Ovary (tissue), 9 donors: ENCODE data around the gene GCK. TPM values are rescaled to one million over a fixed set of nuclear protein-coding genes. Genes with fewer than 3 reads are reported as not detected.

Experiments used
- DNase-seq, 5 donors: peaks; one replicate each; pipeline ENCODE4 v3.0.0-alpha.2; 2019 to 2020
- H3K27ac ChIP-seq, 2 donors: fragments of 200-600 bp; one replicate each; pipeline versions ENCODE4 v1.5.1 to v1.8.0; 2019 to 2022
- H3K27me3 ChIP-seq: fragments of 200-600 bp; one replicate; pipeline ENCODE4 v1.8.0; 2022
- H3K36me3 ChIP-seq: fragments of 200-600 bp; sonication (generic); one replicate; pipeline ENCODE4 v1.5.1; 2019
- H3K4me1 ChIP-seq: one replicate; pipeline ENCODE4 v1.8.1; 2013; ENCODE audit warnings: mild to moderate bottlenecking, moderate library complexity; ENCODE audit not compliant: insufficient read depth
- H3K4me3 ChIP-seq: fragments of 200-600 bp; sonication (generic); one replicate; pipeline ENCODE4 v1.5.1; 2017
- H3K9me3 ChIP-seq, 2 donors: fragments of 200-600 bp in 1 of 2; sonication (generic) in 1 of 2; one replicate each; pipeline versions ENCODE4 v1.5.1 to v1.8.1; 2013 to 2019; ENCODE audit warnings: mild to moderate bottlenecking in 1 of 2, moderate library complexity in 1 of 2
- EP300 ChIP-seq: sonication (generic); formaldehyde crosslinking; IDR thresholded peaks from one replicate; pipeline ENCODE4 v1.6.1; 2017; ENCODE audit warnings: antibody characterized with exemption
- POLR2A ChIP-seq: fragments of 450-650 bp; IDR thresholded peaks from one replicate; pipeline ENCODE4 v1.6.1; 2017; ENCODE audit warnings: antibody characterized with exemption, mild to moderate bottlenecking, moderate library complexity
- WGBS, 3 donors: extraction: QIAGEN DNeasy Blood & Tissue Kit in 1 of 3; methylation state at CpG; one replicate each; pipeline versions ENCODE4 v1.1.5 to v1.1.7; 2013 to 2017; 5-methylcytosine and 5-hydroxymethylcytosine counted together
- intact Hi-C, 4 donors: fragments of 100-400 bp; cut with DNase I; formaldehyde crosslinking; loops; one replicate each; pipeline versions ENCODE4 v1.11.0 to v1.15.1; 2022 to 2023
- polyA plus RNA-seq, 2 donors: library from polyadenylated mRNA; stranded (reverse); fragments of 200-250 nt in 1 of 2; fragments of 350-450 nt in 1 of 2; fragmentation: Illumina TruSeq in 1 of 2; extraction: RNeasy Lipid Tissue Mini Kit (QIAGEN cat#74804) in 1 of 2; gene quantifications; one replicate each; pipeline ENCODE4 v1.2.3, GENCODE V29; 2013 to 2014
- total RNA-seq, 7 donors: library from RNA; depleted of rRNA in 2 of 7; stranded (reverse); fragments of >200 nt in 2 of 7; fragmentation: NEBNext Ultra II Directional in 3 of 7; extraction: Animal tissue kit (Norgen Biotek cat#: 25700) in 3 of 7; gene quantifications; one replicate each; pipeline versions ENCODE4 v1.1.0 to v1.2.4, GENCODE V29; 2016 to 2023
- TF ChIP-seq, protein P1 (sequence below), 3 donors: fragments of 450-650 bp in 2 of 3; fragments of 200-600 bp in 1 of 3; IDR thresholded peaks; one replicate each; pipeline versions ENCODE4 v1.5.1 to v1.8.0; 2016 to 2022; ENCODE audit warnings: antibody characterized with exemption in 3 of 3, mild to moderate bottlenecking in 1 of 3
- donor health status: DM: no; HTN: no; CAD: no; lungs with moderate emphysema.
- donor health status: DM: no; HTN: no; CAD: no.
- donor health status: Bipolar disorder and iron deficiency.
- donor health status: DM: yes; HTN: yes; CAD: no.
- donor health status: DM: no; HTN: no; CAD: no.
- donor health status: DM: yes; HTN: yes; CAD: no.

GCK gene
- total and polyA plus RNA-seq, 9 donors: 0.48 to 2.9 (median 1.3) TPM

DNA sequence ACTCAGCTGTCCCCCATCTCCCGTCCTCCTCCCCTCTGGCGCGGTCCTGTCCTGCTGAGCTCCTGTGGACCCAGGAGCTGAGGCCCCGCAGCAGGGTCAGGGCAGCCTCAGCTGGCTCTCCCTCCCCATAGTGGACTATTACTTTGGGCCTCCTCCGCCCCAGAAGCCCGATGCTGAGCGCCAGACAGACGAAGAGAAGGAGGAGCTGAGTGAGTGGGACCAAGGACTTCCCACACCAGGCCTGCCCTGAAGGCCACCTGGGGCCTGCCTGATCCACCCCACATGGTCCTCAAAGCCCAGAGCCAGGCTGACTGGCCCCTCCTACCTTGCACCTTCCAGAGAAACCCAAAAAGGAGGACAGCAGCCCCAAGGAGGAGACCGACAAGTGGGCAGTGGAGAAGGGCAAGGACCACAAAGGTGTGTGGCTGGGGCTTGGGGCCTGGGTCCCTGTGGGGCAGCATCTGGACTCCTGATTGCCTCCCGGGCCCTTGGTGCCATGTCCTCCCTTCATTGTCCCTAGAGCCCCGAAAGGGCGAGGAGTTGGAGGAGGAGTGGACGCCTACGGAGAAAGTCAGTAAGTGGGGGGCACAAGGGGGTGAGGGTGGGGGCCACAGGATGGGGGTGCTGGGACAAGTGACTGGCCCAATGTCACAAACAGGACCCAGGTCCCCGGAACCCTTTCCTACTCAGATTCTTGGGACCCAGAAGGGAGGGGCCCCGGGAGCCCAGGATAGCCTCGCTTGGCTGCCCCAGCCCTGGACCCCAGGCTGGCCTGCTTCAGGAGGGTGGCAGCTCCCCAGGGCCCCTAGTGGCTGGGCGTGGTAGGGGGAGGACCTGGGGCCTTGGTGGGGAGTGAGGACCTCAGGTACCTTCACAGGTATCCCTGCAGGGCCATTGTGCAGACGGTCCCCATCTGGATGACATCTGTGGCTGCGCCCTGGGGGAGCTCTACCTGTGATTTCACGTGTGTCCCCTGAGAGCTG lies 80.2 kb downstream of the GCK start:
- H3K36me3 ChIP-seq: no peaks in the 10 kb centered on the region
- no peak for DNase-seq
- peaks cover 16% of the 10 kb centered on the region for H3K4me1 ChIP-seq
- no peaks in the 10 kb centered on the region for H3K9me3 ChIP-seq
- H3K27ac ChIP-seq: no peak overlapping the region
- no peaks in the 10 kb centered on the region for H3K27me3 ChIP-seq
- intact Hi-C loops: loop anchor here in 1 of 4 donors (5.0 kb wide), 1 partner anchor 37 kb away; no protein-coding TSS in a partner anchor
- 77% methylated on average over 21 of the region's 21 CpGs for WGBS, 3 donors
- TF ChIP-seq, protein P1, sequence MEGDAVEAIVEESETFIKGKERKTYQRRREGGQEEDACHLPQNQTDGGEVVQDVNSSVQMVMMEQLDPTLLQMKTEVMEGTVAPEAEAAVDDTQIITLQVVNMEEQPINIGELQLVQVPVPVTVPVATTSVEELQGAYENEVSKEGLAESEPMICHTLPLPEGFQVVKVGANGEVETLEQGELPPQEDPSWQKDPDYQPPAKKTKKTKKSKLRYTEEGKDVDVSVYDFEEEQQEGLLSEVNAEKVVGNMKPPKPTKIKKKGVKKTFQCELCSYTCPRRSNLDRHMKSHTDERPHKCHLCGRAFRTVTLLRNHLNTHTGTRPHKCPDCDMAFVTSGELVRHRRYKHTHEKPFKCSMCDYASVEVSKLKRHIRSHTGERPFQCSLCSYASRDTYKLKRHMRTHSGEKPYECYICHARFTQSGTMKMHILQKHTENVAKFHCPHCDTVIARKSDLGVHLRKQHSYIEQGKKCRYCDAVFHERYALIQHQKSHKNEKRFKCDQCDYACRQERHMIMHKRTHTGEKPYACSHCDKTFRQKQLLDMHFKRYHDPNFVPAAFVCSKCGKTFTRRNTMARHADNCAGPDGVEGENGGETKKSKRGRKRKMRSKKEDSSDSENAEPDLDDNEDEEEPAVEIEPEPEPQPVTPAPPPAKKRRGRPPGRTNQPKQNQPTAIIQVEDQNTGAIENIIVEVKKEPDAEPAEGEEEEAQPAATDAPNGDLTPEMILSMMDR (IDR thresholded peaks at IDR 0.05): no peak
- TF ChIP-seq EP300 (no peak), POLR2A (no peak)
- no peak overlapping the region for H3K4me3 ChIP-seq

DNA sequence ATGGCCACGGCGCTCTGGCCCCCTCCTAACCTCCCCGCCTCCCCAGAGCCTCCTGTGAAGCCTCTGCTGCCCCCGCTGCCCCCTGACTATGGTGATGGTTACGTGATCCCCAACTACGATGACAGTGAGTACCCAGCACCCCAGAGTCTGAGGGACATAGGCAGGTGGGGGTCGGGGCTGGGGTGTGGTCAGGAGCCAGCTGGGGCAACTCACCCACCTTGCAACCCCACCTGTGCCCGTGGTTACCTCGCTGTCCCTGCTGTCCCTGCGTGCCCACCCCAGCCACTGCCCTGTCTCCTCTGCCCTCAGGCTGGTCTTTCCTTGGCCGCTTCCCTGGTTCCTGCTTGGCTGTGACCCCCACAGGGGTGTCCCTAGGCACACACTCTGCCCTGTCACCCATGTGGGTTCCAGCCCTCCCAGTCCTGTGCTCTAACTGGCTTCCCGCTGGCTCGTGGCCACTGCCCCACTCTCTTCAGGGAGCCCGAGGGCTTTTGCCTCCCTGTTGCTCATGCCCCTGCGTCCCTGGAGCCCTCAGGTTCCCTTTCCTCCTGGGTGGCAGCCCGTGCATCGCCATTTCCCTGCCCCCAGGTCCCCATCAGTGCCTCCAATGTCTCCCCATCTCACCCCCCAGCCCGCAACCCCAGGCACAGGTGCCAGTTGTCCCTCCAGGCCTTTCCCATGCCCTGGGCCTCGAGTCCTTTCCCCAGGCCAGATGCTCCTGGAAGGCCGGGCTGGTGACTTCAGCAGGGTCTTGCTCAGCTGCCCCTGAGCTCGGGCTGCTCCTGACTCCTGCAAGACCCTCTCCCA lies 81.1 kb downstream of the GCK start:
- Histone ChIP-seq H3K27ac (peak overlapping the region; percentile 52 to 89), H3K9me3 (no peaks in the 10 kb centered on the region), H3K27me3 (no peaks in the 10 kb centered on the region), H3K4me1 (peaks cover 16% of the 10 kb centered on the region), H3K36me3 (no peaks in the 10 kb centered on the region), H3K4me3 (no peak overlapping the region)
- intact Hi-C loops: loop anchor here in 1 of 4 donors (5.0 kb wide), 1 partner anchor 36 kb away; no protein-coding TSS in a partner anchor
- TF ChIP-seq, protein P1 (IDR thresholded peaks at IDR 0.05): no peak
- TF ChIP-seq EP300: no peak
- TF ChIP-seq POLR2A: no peak
- no peak for DNase-seq
- 80 to 82% (median 80%) methylated on average over 21 of the region's 21 CpGs for WGBS, 3 donors

GRCh38 chr7:44107116-44107960 lies 81.9 kb downstream of the GCK start:
- no peak for TF ChIP-seq EP300
- TF ChIP-seq POLR2A: no peak
- TF ChIP-seq, protein P1 (IDR thresholded peaks at IDR 0.05): no peak
- Histone ChIP-seq H3K9me3 (no peaks in the 10 kb centered on the region), H3K4me3 (no peak overlapping the region), H3K36me3 (no peaks in the 10 kb centered on the region), H3K4me1 (peaks cover 16% of the 10 kb centered on the region), H3K27ac (peak overlapping the region; percentile 52 to 89), H3K27me3 (no peaks in the 10 kb centered on the region)
- DNase-seq: no peak
- WGBS, 3 donors: 66 to 70% (median 67%) methylated on average over 16 to 18 of the region's 18 CpGs
- intact Hi-C loops: loop anchor here in 1 of 4 donors (5.0 kb wide), 1 partner anchor 35 kb away; no protein-coding TSS in a partner anchor
